HS-5 (cell line): Measurements from ENCODE around the gene ADAM11.
"Not testable (repeated sequence)": the region's sequence is repeated elsewhere in the genome, so short reads cannot be mapped to it uniquely, and the experiment has no call there.

Experiments
- DNase-seq: peaks from one replicate; pipeline ENCODE4 v3.0.0-alpha.2; 2012; ENCODE audit warnings: low read depth

Gene ADAM11

GRCh38 chr17:44795928-44796327 lies 37.1 kb downstream of the ADAM11 start:
- DNase-seq, result no peak

GRCh38 chr17:44796731-44797130 lies 37.9 kb downstream of the ADAM11 start:
- DNase-seq, result no peak

DNA sequence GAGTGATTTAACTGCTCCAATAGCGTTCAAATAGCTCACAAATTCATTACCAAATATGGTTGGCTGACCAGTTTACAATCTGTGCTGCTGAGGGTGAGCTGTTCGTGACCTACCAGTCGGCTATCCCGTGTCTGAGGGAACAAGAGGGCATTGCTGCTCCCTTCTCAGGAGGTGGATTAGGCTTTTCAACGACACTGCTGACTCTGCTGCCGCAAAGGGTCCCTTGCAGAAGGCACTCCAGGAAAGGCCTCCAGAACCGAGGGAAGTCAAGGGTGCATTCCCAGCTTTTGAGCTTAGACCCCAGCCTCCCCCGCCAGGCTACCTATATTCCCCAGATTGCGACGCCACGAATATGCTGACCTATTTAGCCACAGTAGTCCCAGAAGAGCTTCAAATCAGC lies 39.0 kb downstream of the ADAM11 start:
- DNase-seq, result no peak

GRCh38 chr17:44798356-44798755 lies 39.6 kb downstream of the ADAM11 start:
- no peak for DNase-seq

DNA sequence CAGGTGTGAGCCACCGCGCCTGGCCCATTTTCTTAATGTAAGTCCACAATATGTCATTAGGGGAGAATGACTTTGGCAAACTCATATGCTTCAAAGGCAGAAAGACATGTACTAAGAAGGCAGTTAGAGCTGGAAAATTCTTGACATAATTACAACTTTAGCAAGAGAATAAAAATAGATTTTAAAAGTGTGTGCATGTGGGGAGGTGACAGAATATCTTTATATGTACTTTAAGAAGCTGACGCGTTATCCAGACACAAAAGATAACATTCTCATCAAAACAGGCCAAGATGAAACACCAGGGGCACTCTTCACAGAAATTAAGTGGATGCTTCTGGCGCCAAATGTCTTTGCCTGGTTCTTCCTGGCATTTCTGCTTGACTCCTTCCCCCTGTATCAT lies 43.1 kb downstream of the ADAM11 start:
- DNase-seq, result no peak

- DNase-seq, result no peak
Observed at GRCh38 chr17:44804302-44805089, 45.7 kb downstream of the ADAM11 start.

GRCh38 chr17:44807093-44807816 lies 48.5 kb downstream of the ADAM11 start:
- DNase-seq, result no peak

- no peak for DNase-seq
Observed at GRCh38 chr17:44807817-44808155, 49.0 kb downstream of the ADAM11 start.

DNA sequence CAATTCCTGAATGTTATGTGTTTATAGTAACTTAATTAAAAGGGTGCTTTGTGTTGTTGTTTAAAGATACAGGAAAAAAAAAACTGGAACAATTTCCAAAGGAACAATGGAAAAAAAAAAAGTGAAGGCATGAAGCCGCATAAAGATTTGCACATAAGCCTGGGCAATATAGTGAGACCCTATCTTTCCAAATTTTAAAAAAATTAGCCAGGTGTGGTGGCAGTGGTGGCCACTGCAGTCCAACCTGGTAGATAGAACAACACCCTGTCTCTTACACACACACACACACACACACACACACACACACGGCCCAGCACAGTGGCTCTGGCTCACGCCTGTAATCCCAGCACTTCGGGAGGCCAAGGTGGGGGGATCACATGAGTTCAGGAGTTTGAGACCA lies 49.4 kb downstream of the ADAM11 start:
- DNase-seq, result no peak

DNA sequence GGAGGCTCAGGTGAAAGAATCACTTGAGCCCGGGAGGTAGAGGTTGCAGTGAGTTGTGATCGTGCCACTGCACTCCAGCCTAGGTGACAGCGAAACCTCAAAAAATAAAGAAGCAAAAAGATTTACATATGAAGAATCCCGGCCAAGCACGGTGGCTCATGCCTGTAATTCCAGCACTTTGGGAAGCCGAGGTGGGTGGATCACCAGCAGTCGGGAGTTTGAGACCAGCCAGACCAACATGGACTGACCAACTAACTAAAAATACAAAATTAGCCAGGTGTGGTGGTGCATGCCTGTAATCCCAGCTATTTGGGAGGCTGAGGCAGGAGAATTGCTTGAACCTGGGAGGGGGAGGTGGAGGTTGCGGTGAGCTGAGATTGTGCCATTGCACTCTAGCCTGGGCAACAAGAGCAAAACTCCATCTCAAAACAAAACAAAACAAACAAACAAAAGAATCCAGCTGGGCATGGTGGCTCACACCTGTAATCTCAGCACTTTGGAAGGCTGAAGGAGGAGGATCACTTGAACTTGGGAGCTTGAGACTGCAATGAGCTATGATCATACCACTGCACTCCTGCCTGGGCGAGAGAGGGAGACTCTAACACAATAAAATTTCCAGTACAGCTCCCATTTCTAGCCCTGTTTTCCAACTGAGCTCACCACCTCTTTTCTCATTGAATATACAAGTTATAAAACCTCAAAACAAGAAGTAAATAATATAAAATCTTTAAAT lies 50.0 kb downstream of the ADAM11 start:
- DNase-seq, result not testable (repeated sequence)

GRCh38 chr17:44812263-44812662 lies 53.5 kb downstream of the ADAM11 start:
- no peak for DNase-seq

DNA sequence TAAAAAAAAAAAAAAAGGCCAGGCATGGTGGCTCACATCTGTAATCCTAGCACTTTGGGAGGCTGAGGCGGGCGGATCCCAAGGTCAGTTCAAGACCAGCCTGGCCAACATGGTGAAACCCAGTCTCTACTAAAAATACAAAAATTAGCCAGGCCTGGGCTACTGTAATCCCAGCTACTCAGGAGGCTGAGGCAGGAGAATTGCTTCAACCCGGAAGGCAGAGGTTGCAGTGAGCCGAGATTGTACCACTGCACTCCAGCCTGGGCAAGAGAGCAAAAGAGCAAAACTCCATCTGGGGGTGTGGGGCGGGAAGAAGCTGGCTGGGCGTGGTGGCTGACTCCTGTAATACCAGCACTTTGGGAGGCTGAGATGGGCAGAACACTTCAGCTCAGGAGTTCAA lies 59.7 kb downstream of the ADAM11 start:
- DNase-seq, result not testable (repeated sequence)

DNA sequence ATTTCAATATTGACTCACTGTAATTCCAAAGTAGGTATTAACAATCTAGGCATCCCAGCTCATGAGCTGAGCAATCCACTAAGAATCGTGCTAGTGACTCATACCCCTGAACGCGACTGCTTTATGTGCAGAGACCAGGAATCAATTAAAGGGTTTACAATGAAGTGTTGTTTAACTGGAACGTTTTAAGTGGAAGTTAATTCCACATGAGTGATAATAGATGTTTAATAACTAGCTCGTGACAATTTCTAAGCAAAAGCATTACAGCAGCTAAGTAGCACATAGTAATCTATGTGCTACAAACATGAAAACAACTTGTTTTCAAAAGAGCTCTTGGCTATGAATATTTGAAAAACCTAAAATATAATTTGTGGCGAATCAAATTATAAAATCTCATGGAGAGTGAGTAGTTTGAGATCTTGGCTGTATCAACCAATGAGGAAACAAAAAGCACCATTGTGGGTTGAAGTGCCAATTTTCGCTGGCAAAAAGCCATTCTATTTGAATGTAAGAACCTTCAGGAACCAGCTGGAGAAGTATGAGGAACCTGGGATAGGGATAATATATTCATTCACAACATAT lies 61.9 kb downstream of the ADAM11 start:
- DNase-seq, result peak; percentile 94

GRCh38 chr17:44825236-44825635 lies 66.4 kb downstream of the ADAM11 start:
- not testable (repeated sequence) for DNase-seq

DNA sequence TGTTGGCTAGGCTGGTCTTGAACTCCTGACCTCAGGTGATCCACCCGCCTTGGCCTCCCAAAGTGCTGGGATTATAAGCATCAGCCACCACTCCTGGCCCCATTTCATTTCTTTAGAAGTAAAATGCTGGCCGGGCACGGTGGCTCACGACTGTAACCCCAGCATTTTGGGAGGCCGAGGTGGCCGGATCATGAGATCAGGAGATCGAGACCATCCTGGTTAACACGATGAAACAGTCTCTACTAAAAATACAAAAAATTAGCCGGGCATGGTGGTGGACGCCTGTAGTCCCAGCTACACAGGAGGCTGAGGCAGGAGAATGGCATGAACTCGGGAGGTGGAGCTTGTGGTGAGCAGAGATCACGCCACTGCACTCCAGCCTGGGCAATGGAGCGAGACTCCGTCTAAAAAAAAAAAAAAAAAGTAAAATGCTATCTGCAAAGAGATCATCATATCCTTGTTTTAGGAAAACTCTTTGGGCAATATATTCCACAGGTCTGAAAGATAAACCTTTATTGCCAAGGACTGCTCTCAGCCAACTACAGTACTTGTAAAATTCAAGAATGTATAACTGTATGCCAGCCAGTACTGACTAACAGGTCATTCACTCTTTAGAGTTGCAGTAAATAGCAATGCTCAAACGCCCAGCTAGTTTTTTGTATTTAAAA lies 67.5 kb downstream of the ADAM11 start:
- no peak for DNase-seq

DNA sequence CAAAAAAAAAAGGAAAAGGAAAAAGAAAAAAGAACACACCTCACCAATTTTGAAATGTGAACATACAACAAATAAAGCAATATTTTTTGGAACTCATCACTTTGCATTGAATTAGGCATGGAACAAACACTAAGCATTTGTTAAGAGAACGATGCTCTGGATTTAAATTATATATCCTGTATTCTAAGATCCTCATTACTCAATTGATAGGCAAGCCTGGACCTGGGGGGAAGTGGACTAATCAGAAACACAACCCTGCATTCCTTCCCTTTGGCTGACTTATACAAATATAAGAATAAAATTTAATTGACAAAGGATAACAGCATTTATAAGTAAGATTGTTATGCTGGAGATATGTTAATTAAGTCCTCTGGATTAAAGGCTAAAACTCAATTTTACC lies 69.1 kb downstream of the ADAM11 start:
- DNase-seq, result no peak

DNA sequence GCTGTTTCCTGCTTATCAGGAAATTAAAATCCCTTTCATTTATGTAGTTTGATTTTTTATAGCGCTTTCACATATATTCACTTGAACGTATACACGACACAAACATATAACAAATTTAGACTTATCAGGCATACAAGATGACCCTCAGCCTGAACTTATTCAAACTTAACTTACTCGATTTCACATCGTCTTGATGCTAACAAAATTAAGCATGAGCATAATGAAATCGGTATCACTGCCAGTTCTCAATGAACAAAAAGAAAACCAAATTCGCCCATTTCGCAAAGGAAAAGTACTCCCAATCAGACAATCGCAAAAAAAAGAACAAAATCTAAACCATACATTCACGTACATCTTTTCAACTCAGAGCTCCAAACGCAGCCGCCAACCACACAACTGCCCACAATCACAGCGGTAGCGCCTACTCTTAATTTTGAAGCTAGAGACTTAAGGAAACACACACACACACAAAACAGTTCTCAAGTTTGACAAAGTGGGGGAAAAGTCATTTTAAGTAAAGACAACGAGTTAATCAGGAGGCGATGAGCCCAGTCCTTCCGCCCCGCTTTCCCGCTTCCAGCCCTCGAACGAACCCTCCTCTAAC lies 70.2 kb downstream of the ADAM11 start:
- DNase-seq, result no peak

GRCh38 chr17:44829523-44830358 lies 71.0 kb downstream of the ADAM11 start, which contains the start of gene GJC1:
Gene GJC1, minus strand, starts transcription at chr17:44830287. Its CDS starts 24,470 bp downstream, at chr17:44805817.
- no peak for DNase-seq

DNA sequence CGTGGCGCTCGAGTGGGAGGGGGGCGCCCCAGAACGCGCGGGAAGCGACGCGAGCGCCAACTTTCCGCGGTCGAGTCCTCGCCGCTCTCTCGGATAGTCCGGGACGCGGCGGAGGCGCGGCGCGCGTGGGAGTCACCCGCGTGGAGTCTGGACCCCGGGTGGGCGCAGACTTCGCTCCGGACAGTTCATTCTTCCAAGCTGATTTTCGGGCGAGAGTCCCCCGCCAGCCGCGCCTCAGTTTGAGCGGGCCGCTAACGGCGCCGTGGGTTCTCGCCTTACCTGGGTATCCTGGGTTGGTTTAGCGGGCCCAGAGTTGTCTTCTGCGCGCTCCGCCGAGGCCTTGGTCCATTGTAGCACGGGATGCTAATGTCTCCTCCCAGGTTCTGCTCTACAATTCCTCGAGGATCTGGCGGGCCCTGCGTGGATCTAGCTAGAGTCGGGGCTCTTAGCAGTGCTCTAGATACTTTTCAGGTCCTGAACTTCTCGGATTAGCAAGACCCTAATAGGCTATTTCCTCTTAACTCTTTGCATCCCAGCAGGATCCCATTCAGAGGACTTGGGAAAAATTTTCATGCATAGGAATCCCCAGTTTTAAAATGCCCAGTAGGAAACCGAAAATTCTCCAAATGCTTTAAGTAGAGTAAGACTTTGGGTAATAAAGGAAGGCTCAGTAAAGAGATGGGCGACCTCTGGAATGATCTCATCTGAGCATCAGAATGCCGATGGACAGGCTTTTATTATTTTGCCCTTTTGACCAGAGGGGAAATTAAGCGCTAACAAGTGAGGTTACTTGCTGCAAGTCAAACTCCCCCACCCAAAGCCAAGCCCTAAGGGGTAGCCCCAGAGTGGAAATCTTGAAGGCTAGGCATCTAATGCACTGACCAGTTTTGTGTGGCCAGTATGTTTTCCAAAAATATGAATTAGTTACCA lies 71.8 kb downstream of the ADAM11 start:
- DNase-seq, result no peak
